Aorta (tissue), 5 donors: Measurements from ENCODE around the gene RNASEH1. TPM values are rescaled to one million over a fixed set of nuclear protein-coding genes. Genes with fewer than 3 reads are reported as not detected.

ENCODE experiments used
- ATAC-seq: fragments of 200-7000 bp; cut with Tn5 transposase; one replicate; pipeline ENCODE4 v1.9.1; 2022; ENCODE audit warnings: moderate library complexity; ENCODE audit not compliant: low FRiP score
- DNase-seq, 2 donors: peaks; one replicate each; pipeline ENCODE4 v3.0.0-alpha.2; 2020
- H3K27ac ChIP-seq, 2 donors: one replicate each; pipeline ENCODE4 v1.5.1; 2013; ENCODE audit warnings: low read length in 2 of 2, mild to moderate bottlenecking in 2 of 2, moderate library complexity in 2 of 2, control low read depth in 1 of 2, inconsistent platforms in 1 of 2, low read depth in 1 of 2
- H3K27me3 ChIP-seq, 2 donors: one replicate each; pipeline ENCODE4 v1.6.1; 2013; ENCODE audit warnings: control low read depth in 1 of 2, low read length in 1 of 2, mild to moderate bottlenecking in 1 of 2, moderate library complexity in 1 of 2; ENCODE audit not compliant: insufficient read depth in 2 of 2, control insufficient read depth in 1 of 2
- H3K36me3 ChIP-seq, 2 donors: one replicate each; pipeline ENCODE4 v1.6.1; 2013; ENCODE audit warnings: control low read depth in 1 of 2, low read length in 1 of 2, mild to moderate bottlenecking in 1 of 2; ENCODE audit not compliant: insufficient read depth in 2 of 2, control insufficient read depth in 1 of 2
- H3K4me1 ChIP-seq, 2 donors: one replicate each; pipeline ENCODE4 v1.6.1; 2013; ENCODE audit warnings: low read length in 2 of 2, control low read depth in 1 of 2, mild to moderate bottlenecking in 1 of 2, moderate library complexity in 1 of 2; ENCODE audit not compliant: insufficient read depth in 2 of 2, control insufficient read depth in 1 of 2
- H3K4me3 ChIP-seq, 2 donors: one replicate each; pipeline ENCODE4 v1.5.1; 2013; ENCODE audit warnings: low read length in 2 of 2, control low read depth in 1 of 2, mild to moderate bottlenecking in 1 of 2
- H3K9me3 ChIP-seq: one replicate; pipeline ENCODE4 v1.6.1; 2013; ENCODE audit warnings: mild to moderate bottlenecking, low read length; ENCODE audit not compliant: control insufficient read depth
- WGBS, 2 donors: extraction: QIAGEN DNeasy Blood & Tissue Kit; methylation state at CpG; one replicate each; pipeline ENCODE4 v1.1.7; 2013; 5-methylcytosine and 5-hydroxymethylcytosine counted together
- intact Hi-C, 2 donors: fragments of 100-400 bp; cut with DNase I; formaldehyde crosslinking; loops; one replicate each; pipeline versions ENCODE4 v1.14.2 to v1.15.0; 2022
- polyA plus RNA-seq, 2 donors: library from polyadenylated mRNA; stranded (reverse); fragments of 200-250 nt; gene quantifications; one replicate each; pipeline ENCODE4 v1.2.3, GENCODE V29; 2013
- total RNA-seq, 2 donors: library from RNA; stranded (reverse); fragmentation: NEBNext Ultra II Directional; extraction: Animal tissue kit (Norgen Biotek cat#: 25700); gene quantifications; one replicate each; pipeline ENCODE4 v1.2.1, GENCODE V29; 2021
- donor health status: healthy with polysubstance abuse.
- donor health status: Bipolar disorder and iron deficiency.
- donor health status: DM: no; HTN: no; CAD: no.
- donor health status: DM: no; HTN: no; CAD: no.
- donor health status: DM: yes; HTN: yes; CAD: no.

Gene RNASEH1
- total and polyA plus RNA-seq, 4 donors, result 11.0 to 20.1 (median 19.7) TPM

DNA sequence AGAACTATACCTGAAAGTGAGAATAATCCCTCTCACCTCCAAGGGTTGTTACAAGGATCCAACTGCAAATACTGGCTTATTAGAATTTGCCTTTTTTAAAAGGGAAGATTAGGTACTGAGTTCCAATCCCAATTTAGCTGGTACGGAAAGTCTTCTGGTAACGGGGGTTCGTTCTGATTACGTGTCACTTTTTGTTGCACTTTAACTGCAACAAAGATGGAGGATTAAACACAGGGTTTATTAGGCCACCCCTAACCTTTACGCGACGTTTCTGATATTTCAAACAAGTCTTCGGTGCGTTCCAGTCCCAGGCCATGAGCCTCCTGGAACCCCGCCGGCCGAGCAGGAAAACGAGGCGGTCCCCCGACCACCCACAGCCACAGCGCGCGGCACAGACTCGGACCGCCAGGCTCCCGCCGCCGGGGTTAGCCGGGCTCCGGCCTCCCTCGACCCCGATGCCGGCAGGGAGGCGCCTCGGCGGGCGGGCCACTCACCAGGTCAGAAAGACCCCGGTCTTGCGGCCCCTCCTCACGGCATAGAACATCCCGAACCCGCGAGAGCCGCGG is 411 bp downstream of the RNASEH1 start:
- Histone ChIP-seq H3K4me1 (no peaks in the 10 kb centered on the region), H3K27ac (peak overlapping the region; percentile 51 to 86), H3K27me3 (no peaks in the 10 kb centered on the region), H3K9me3 (no peaks in the 10 kb centered on the region), H3K36me3 (peaks cover 0 to 5% of the 10 kb centered on the region in 2 donors), H3K4me3 (peak overlapping the region; percentile 70 to 77)
- ATAC-seq (no peak), DNase-seq (no peak)
- WGBS, 2 donors, result 0% methylated on average over 34 to 40 of the region's 40 CpGs
- intact Hi-C loops, result loop anchor here (1.0 to 5.0 kb wide), 5 partner anchors 15 to 180 kb away; partner anchors contain the start of genes ADI1 (in 1 of the 2), EIPR1 (in 1 of the 2), RPS7 (in 1 of the 2) and TRAPPC12 (in 1 of the 2)

GRCh38 chr2:3553946-3554345 is 4.2 kb downstream of the RNASEH1 start:
- intact Hi-C loops, result no loop called here
- H3K36me3 ChIP-seq, result peaks cover 0 to 15% of the 10 kb centered on the region in 2 donors
- no peaks in the 10 kb centered on the region for H3K27me3 ChIP-seq
- no peak for DNase-seq
- ATAC-seq, result no peak
- H3K4me1 ChIP-seq, result peaks cover 0 to 2% of the 10 kb centered on the region in 2 donors
- H3K4me3 ChIP-seq, result no peak overlapping the region
- 88 to 94% methylated on average over 10 of the region's 10 CpGs for WGBS, 2 donors
- no peaks in the 10 kb centered on the region for H3K9me3 ChIP-seq
- H3K27ac ChIP-seq, result no peak overlapping the region

- Histone ChIP-seq H3K4me1 (peaks cover 0 to 2% of the 10 kb centered on the region in 2 donors), H3K27ac (no peak overlapping the region), H3K36me3 (peaks cover 19 to 23% of the 10 kb centered on the region in 2 donors), H3K9me3 (no peaks in the 10 kb centered on the region), H3K4me3 (no peak overlapping the region), H3K27me3 (no peaks in the 10 kb centered on the region)
- WGBS, 2 donors, result 95 to 97% methylated on average over 2 of the region's 2 CpGs
- ATAC-seq, result no peak
- no peak for DNase-seq
- intact Hi-C loops, result no loop called here
Measured at GRCh38 chr2:3547915-3548314, 10.2 kb downstream of the RNASEH1 start.

DNA sequence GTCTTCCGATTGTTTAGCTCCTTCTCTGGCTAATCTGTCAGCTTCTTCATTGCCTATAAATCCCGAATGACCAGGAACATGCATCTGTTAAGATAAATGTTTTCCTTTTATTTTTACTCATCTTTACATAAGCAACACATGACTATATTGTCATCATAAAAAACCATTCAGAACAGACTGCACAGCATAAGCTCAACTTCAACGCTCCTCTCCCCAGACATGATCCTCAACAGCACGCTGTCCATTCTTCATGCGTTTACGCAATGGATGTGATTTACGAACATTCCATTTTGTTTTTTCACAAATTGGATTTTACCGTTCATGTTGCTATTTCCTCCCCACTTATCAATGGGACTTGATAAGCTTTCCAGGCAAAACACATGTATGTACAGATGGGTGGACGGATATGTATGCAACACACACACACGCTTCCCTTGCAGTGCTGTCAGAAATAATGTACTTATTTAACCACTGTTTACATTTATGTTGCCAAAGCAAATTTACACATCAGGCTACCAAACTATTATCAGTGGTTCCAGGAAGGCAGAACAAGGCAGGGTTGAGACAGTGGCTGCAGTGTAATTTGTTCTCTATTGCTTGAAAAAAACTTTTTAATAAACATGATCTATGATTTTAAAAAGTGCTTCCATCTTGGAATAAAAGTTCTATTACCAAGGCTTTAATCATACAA is 12.2 kb downstream of the RNASEH1 start:
- ATAC-seq (no peak), DNase-seq (no peak)
- peaks cover 19% of the 10 kb centered on the region in 2 donors for H3K36me3 ChIP-seq
- H3K4me3 ChIP-seq, result no peak overlapping the region
- WGBS, 2 donors, result 82 to 86% methylated on average over 10 of the region's 10 CpGs
- H3K9me3 ChIP-seq, result no peaks in the 10 kb centered on the region
- H3K27me3 ChIP-seq, result no peaks in the 10 kb centered on the region
- no peak overlapping the region for H3K27ac ChIP-seq
- intact Hi-C loops, result no loop called here
- H3K4me1 ChIP-seq, result no peaks in the 10 kb centered on the region

DNA sequence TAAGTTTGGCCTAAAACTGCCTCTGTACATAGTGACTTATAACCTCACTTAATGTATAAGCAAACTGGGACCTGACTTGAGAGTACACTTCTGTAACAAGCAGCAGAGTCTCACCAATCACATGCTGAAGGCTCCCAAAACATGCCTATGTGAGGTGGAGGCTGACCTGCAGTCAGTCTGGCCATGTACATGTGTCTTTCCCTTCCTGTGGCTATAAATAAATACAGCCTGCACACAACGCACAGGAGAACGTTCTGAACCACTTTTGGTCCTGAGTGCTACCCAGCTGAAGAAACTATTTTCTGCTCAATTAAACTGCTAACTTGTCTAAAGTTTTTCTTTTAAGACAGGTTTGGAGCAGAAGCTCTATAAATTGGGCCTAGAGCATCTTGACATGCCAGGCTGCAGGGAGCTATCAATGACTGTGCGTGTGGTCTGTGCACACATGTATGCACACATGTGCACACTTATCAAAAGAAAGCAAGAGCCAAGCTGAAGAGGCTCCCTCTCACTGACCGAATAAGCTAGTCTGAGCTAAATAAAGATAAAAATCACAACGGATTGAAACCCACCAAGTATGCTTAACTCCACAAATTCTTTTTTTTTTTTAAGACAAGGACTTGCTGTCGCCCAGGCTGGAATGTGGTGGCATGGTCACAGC is 15.0 kb downstream of the RNASEH1 start:
- DNase-seq (no peak), ATAC-seq (no peak)
- Histone ChIP-seq H3K36me3 (peaks cover 11 to 16% of the 10 kb centered on the region in 2 donors), H3K9me3 (no peaks in the 10 kb centered on the region), H3K4me3 (no peak overlapping the region), H3K4me1 (no peaks in the 10 kb centered on the region), H3K27me3 (no peaks in the 10 kb centered on the region), H3K27ac (no peak overlapping the region)
- intact Hi-C loops, result no loop called here
- whole genome bisulfite sequencing, 2 donors, result 56% methylated on average over 6 of the region's 6 CpGs

DNA sequence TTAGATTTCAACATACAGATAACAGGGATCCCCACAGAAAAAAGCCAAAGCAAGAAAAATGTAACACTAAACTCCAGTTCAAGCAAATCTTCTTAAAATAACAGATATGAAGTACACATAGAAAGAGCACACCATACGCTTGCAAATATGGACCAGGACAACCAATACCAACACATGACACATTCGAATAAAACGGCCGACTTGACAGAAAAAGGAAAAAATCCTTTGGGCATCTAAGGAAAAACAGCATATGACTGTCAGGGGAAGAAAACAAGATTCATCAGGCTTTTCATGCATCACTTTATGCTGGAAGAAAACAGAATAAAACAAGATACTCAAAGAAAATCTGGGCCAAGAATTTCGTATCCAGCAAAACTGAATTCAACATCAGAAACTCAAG is 16.0 kb downstream of the RNASEH1 start:
- intact Hi-C loops, result no loop called here
- Histone ChIP-seq H3K4me1 (no peaks in the 10 kb centered on the region), H3K9me3 (no peaks in the 10 kb centered on the region), H3K27ac (no peak overlapping the region), H3K4me3 (no peak overlapping the region), H3K27me3 (no peaks in the 10 kb centered on the region), H3K36me3 (peaks cover 8 to 13% of the 10 kb centered on the region in 2 donors)
- DNase-seq (no peak), ATAC-seq (no peak)
- 84 to 87% methylated on average over 5 of the region's 5 CpGs for WGBS, 2 donors

- no peaks in the 10 kb centered on the region for H3K9me3 ChIP-seq
- H3K27me3 ChIP-seq, result no peaks in the 10 kb centered on the region
- no peaks in the 10 kb centered on the region for H3K4me1 ChIP-seq
- no peak for DNase-seq
- no peak overlapping the region for H3K4me3 ChIP-seq
- intact Hi-C loops, result loop anchor here in 1 of 2 donors (5.0 kb wide), 1 partner anchor 48 kb away; no protein-coding TSS in a partner anchor
- peaks cover 4% of the 10 kb centered on the region in 2 donors for H3K36me3 ChIP-seq
- 83 to 87% methylated on average over 9 of the region's 9 CpGs for WGBS, 2 donors
- no peak overlapping the region for H3K27ac ChIP-seq
- ATAC-seq, result no peak
Measured at GRCh38 chr2:3539836-3540235, 18.3 kb downstream of the RNASEH1 start.

GRCh38 chr2:3536682-3537632 is 21.2 kb downstream of the RNASEH1 start:
- no peaks in the 10 kb centered on the region for H3K9me3 ChIP-seq
- no peaks in the 10 kb centered on the region for H3K4me1 ChIP-seq
- WGBS, 2 donors, result 47 to 48% methylated on average over 16 of the region's 16 CpGs
- intact Hi-C loops, result loop anchor here in 1 of 2 donors (1.0 to 5.0 kb wide), 3 partner anchors 18 to 45 kb away; partner anchors contain the start of genes ADI1 and RNASEH1
- H3K4me3 ChIP-seq, result peak overlapping the region; percentile 8 to 35
- no peaks in the 10 kb centered on the region for H3K36me3 ChIP-seq
- peak overlapping the region; percentile 97 to 98 for H3K27ac ChIP-seq
- H3K27me3 ChIP-seq, result no peaks in the 10 kb centered on the region
- ATAC-seq, result peak; percentile 78
- DNase-seq, result peak; percentile 79 to 80
